NT2/D1 (cell line): ENCODE results near the gene VWA8.

ENCODE experiments used
- SUZ12 ChIP-seq: IDR thresholded peaks from 2 replicates; pipeline ENCODE4 v1.6.1; 2011; ENCODE audit not compliant: insufficient read length, insufficient read depth; ENCODE audit errors: extremely low read depth
- YY1 ChIP-seq: IDR thresholded peaks from 2 replicates; pipeline ENCODE4 v1.6.1; 2011; ENCODE audit not compliant: insufficient read length, insufficient read depth
- ZNF274 ChIP-seq: IDR thresholded peaks from 2 replicates; pipeline ENCODE4 v1.6.1; 2011; ENCODE audit warnings: mild to moderate bottlenecking, low read depth, low read length

DNA sequence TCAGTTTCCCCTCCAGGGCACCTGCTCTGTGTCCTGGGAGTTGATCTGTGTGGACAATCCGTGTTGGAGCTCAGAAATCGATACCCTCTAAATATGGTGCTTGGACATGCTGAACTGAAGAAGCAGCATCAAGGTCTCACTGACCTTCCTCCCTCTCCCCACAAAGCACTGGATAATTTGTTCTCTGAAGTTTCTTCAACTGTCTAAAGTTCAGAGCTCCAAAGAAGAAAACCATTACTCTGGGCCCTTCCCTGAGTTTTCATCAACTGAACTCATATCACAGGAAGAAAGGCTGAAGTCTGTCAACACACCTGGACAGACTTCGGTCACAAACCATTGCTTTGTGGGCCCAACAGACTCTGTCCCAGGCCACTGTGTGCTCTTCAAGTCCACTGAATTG is 371.5 kb downstream of the VWA8 start:
- no peak for TF ChIP-seq YY1
- TF ChIP-seq ZNF274 = no peak
- TF ChIP-seq SUZ12 = no peak
